Stimulated activated effector memory CD8-positive, alpha-beta T cell treated with anti-CD3 and anti-CD28 coated beads, Interleukin-12 subunit alpha, Interleukin-12 subunit beta, amount 100 ng/mL, for 72 hours (primary cell): ENCODE data around the gene AGPS.
"Not testable (repeated sequence)": the region's sequence is repeated elsewhere in the genome, so short reads cannot be mapped to it uniquely, and the experiment has no call there.

Experiments used
- ATAC-seq: fragments of 150-1000 bp; cut with Tn5 transposase; 2 replicates; pipeline ENCODE4 v1.10.0; 2021
- DNase-seq, 2 donors: peaks; one replicate each; pipeline ENCODE4 v3.0.0; 2021 to 2022; ENCODE audit warnings: low spot score in 2 of 2
- H3K27ac Mint-ChIP-seq: one replicate; pipeline ENCODE4 v1.8.0; 2022; ENCODE audit warnings: mild to moderate bottlenecking, mixed read lengths
- H3K36me3 Mint-ChIP-seq: one replicate; pipeline ENCODE4 v1.8.0; 2022; ENCODE audit warnings: mild to moderate bottlenecking, mixed read lengths
- H3K4me1 Mint-ChIP-seq: one replicate; pipeline ENCODE4 v1.8.0; 2022; ENCODE audit warnings: mixed read lengths
- H3K4me3 Mint-ChIP-seq: one replicate; pipeline ENCODE4 v1.8.0; 2022; ENCODE audit warnings: mild to moderate bottlenecking, mixed read lengths
- H3K9me3 Mint-ChIP-seq: one replicate; pipeline ENCODE4 v1.8.0; 2022; ENCODE audit warnings: mixed read lengths

Gene AGPS

DNA sequence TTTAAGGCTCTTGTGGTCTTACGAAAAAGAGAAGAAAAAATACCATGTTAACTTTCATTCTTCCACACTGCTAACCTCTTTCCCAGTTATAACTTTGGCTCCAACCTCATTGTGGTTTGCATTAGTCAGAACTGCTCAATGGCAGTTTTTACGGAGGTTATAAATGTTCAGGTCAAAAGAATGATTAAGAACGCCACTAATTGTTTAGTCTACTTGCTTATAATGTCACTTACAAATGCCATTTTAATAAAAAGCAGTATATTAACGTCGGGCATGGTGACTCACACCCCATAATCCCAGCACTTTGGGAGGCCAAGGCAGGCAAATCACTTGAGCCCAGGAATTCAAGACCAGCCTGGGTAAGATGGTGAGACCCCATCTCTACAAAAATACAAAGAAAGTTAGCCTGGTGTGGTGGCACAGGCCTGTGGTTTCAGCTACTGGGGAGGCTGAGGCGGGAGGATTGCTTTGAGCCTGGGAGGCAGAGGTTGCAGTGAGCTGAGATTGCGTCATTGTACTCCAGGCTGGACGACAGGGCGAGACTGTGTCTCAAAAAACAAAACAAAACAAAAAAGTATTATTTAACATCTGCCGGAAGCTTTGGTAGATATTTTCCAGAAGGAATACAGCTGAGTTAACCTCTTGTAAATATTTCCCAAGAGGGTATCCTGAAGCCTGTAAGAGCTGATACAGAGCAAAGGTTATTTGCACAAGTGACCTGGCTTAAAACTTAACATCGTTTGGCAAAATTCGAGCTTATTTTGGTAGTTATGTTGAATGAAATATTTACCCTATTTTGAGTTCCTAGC, 5.1 kb downstream of the AGPS start:
- Mint-ChIP-seq H3K9me3 (no peaks in the 10 kb centered on the region), H3K27ac (peak overlapping the region; percentile 46), H3K4me1 (peaks cover 71% of the 10 kb centered on the region), H3K36me3 (peaks cover 11% of the 10 kb centered on the region), H3K4me3 (peak overlapping the region; percentile 25)
- ATAC-seq (peak; percentile 66), DNase-seq (no peak)

DNA sequence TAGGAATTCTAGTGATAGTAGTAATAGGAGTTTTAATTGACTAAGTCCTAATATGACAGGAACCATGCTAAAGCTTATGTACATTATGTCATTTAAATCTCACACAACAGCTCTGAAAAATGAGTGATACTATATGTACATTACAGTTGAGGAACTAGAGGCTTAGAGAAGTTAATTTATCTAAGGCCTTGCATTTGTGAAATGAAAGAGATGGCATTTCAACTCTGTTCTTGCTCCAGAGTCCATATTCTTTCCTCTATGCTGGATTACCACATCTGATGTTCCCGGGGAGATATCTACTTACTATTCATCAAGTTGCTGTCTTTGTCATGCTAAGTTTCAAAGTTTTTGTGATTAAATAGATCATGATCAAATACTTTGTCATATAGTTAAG, 5.7 kb downstream of the AGPS start:
- Mint-ChIP-seq H3K27ac (no peak overlapping the region), H3K36me3 (peaks cover 11% of the 10 kb centered on the region), H3K4me3 (no peak overlapping the region), H3K4me1 (peaks cover 76% of the 10 kb centered on the region), H3K9me3 (no peaks in the 10 kb centered on the region)
- ATAC-seq (no peak), DNase-seq (no peak)

DNA sequence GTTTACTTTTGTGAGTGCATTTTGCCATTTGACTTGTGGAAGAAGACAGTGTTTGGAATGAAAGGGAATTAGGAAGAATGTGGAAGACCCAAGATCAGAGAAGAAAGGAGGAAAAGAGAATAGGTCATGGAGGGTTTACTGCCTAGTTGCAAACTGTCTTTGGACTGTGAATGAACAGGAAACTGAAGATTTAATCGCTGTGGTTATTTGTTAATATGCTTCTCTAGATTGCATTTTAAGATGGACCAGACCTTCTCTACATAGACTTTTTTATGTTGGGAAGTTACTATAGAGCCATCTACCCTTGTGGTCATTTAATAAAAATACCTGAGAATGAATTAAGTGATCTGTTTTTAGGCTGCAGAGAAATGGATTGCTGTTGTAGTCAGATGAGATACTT, 6.2 kb downstream of the AGPS start:
- Mint-ChIP-seq H3K4me1 (peaks cover 72% of the 10 kb centered on the region), H3K27ac (no peak overlapping the region), H3K9me3 (no peaks in the 10 kb centered on the region), H3K36me3 (peaks cover 11% of the 10 kb centered on the region), H3K4me3 (no peak overlapping the region)
- DNase-seq (no peak), ATAC-seq (no peak)

DNA sequence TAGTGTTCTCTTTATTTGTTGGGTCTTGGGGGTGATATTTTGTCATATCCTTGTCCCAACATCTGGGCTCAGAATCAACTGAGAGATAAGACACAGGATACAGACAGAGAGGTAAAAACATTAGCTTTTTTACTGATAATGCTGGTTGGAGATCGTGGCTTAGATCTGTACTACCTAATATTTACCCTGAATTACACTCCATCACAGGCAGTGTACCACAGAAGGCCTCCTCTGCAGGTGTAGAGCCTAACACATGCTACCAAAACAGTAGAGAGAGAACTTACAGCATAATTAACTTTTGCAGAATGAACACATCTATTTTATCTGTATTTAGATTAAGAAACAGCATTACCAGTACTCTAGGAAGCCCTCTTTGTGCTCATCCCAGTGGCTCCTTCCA, 6.8 kb downstream of the AGPS start:
- H3K4me3 Mint-ChIP-seq: no peak overlapping the region

DNA sequence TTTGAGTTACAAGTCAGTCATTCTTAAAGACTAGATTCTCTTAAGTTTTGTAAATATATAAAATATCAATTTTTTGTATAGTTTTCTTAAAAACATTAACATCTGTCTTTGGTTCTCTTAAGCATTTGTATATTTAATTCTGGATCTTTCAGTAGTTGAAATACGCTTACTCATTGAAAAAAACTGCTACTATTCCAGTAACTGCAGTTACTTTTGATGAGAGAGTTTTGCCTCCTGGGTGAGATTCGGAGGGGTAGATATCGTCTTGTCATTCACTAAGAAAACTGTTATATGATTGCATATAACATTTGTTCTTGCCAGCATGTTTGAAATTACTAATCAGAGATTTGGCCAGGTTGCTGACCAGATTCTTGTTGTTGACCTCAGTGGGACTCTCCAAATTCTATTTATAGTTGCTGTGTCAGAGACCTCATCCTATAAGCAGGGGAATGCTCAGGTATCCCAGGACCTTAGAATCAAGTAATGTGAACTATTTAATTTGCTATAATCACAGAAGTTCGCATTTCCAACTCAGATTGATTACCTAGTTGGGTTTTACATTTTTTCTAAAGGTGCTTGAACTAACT, 7.9 kb downstream of the AGPS start:
- Mint-ChIP-seq H3K4me1 (peaks cover 64% of the 10 kb centered on the region), H3K36me3 (peaks cover 11% of the 10 kb centered on the region), H3K4me3 (no peak overlapping the region), H3K27ac (no peak overlapping the region), H3K9me3 (no peaks in the 10 kb centered on the region)
- DNase-seq (no peak), ATAC-seq (peak; percentile 70)

More for the DNA sequence above, 6.8 kb downstream of the AGPS start:
- no peak for ATAC-seq
- DNase-seq: no peak
- Mint-ChIP-seq H3K9me3 (no peaks in the 10 kb centered on the region), H3K36me3 (peaks cover 11% of the 10 kb centered on the region), H3K4me1 (peaks cover 68% of the 10 kb centered on the region), H3K27ac (no peak overlapping the region)

DNA sequence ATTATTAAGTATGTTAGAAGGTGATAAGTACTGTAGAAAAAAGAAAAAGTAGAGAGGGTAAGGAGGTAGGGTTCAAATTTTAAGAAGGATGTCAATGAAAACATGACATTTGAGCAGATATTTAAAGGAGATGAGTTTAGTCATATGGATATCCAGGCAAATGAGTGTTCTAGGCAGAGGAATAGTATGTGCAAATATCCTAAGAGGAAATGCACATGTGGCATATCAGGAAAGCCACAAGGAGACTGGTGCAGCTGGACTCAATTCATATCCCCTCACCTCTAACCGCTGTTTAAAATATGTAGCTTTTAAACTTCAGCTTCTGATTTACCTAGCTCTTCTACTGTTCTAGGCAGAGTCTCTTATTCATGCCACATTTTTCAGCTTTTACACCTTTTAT, 9.5 kb downstream of the AGPS start:
- no peak for ATAC-seq
- H3K4me3 Mint-ChIP-seq: no peak overlapping the region

DNA sequence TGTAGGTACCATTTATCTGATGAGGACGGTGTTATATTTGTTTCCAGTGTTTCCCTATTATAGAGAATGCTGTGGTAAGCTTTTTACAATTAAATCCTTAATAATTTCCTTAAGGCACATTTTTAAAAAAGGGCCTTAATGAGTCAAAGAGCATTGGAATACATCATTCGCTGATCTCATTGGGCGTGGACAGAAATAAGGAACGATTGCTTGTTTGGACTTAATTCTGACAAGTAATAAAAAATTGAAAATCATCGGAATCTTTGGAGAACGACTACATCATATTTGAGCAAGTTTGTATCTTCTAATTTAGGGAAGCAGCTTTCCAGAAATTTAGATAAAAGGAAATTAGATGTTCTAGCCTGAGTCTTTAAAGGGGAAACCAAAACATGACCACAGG, 11.3 kb downstream of the AGPS start:
- Mint-ChIP-seq H3K9me3 (peaks cover 6% of the 10 kb centered on the region), H3K36me3 (no peaks in the 10 kb centered on the region), H3K4me3 (no peak overlapping the region), H3K4me1 (peaks cover 59% of the 10 kb centered on the region), H3K27ac (no peak overlapping the region)
- ATAC-seq (no peak), DNase-seq (no peak)

More for the DNA sequence above, 9.5 kb downstream of the AGPS start:
- no peak for DNase-seq
- peaks cover 70% of the 10 kb centered on the region for H3K4me1 Mint-ChIP-seq
- H3K36me3 Mint-ChIP-seq: peaks cover 6% of the 10 kb centered on the region
- H3K9me3 Mint-ChIP-seq: peaks cover 6% of the 10 kb centered on the region
- H3K27ac Mint-ChIP-seq: no peak overlapping the region

DNA sequence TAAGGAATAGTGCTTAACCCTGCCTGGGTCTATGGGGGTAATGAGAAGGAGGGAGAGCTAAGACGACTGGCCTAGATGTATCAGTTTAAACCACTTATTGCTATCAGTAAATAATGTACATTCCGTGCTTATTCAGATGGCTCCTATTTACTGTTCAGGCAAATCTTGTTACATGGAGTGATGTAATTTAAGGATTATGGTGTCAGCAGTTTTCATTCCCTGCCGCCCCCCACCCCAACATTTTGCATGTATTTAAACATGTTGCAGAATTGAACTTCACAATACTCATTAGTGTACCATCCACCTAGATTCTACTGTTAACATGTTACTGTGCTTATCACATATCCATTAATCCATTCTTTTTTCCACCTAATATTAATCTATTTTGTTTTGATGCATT, 11.7 kb downstream of the AGPS start:
- Mint-ChIP-seq H3K27ac (no peak overlapping the region), H3K9me3 (peaks cover 6% of the 10 kb centered on the region), H3K4me1 (peaks cover 56% of the 10 kb centered on the region), H3K36me3 (no peaks in the 10 kb centered on the region), H3K4me3 (no peak overlapping the region)
- DNase-seq (no peak), ATAC-seq (no peak)

DNA sequence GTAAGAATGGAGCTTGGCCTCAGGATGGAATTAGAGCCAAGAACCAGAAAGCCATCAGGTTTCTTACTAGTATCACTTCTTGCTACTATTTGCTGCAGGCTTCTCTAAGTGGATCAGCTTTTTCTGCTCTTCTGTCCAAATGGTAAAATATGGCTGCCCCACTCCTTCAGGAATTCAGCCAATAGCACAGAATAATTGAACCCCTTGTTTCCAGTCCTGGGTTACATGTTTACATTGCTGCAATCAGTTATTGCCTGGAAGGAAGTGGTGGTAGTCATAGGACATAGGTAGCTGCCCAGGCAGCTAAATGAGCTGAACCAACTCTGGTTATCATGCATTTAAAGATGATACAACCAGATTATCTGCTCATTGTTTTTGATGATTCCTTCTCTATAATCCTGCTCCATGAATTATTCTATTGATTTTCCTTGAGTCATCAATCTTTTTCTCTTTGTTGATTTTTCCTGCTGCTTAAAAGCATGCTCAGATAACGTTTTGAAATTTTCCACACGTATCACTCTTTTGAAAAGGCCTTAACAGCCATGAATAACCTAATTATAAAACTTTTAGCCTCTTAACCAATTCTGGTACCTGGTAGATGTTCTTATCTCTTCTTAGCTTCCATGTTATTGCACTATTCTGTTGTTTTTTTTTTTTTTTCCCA, 12.6 kb downstream of the AGPS start:
- ATAC-seq: no peak
- Mint-ChIP-seq H3K36me3 (no peaks in the 10 kb centered on the region), H3K27ac (no peak overlapping the region), H3K4me3 (no peak overlapping the region), H3K4me1 (peaks cover 49% of the 10 kb centered on the region), H3K9me3 (peaks cover 6% of the 10 kb centered on the region)
- no peak for DNase-seq

DNA sequence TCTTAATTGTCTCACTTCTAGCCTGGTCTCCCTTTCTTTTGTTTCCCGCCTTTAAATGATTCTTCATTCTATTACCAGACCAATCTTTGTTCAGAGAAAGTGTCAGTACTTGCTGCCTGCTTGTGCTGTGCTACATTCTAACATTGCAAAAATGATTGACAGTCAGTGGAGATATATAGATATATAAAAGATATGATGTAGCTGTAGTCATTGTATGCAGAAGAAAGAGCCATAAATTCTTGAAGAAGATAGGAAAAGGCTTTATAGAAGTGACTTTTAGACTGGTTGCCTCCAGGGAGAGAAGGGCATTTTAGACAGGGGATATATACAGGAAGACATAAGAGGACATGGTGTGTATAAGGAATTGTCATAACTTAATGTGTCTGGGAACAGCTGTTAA, 13.6 kb downstream of the AGPS start:
- Mint-ChIP-seq H3K4me1 (peaks cover 44% of the 10 kb centered on the region), H3K27ac (no peak overlapping the region), H3K4me3 (no peak overlapping the region), H3K36me3 (no peaks in the 10 kb centered on the region), H3K9me3 (peaks cover 6% of the 10 kb centered on the region)
- no peak for ATAC-seq
- DNase-seq: no peak

DNA sequence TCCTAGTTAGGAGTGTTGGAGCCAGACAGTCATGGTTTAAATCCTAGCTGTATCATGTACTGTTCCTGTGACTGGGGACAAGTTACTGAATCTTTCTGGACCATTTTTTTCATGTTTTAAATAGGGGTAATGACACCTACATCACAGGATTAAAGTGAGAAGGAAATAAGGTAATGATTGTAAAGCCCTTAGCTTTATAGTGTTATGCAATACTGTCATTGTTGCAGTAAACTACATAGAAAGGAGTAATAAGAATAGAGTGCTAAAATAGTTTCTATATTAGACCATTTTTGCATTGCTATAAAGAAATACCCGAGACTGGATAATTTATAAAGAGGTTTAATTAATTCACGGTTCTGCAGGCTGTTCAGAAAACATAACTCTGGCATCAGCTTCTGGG, 14.5 kb downstream of the AGPS start:
- Mint-ChIP-seq H3K36me3 (no peaks in the 10 kb centered on the region), H3K27ac (no peak overlapping the region), H3K9me3 (peaks cover 6% of the 10 kb centered on the region), H3K4me3 (no peak overlapping the region), H3K4me1 (peaks cover 44% of the 10 kb centered on the region)
- no peak for ATAC-seq
- no peak for DNase-seq

DNA sequence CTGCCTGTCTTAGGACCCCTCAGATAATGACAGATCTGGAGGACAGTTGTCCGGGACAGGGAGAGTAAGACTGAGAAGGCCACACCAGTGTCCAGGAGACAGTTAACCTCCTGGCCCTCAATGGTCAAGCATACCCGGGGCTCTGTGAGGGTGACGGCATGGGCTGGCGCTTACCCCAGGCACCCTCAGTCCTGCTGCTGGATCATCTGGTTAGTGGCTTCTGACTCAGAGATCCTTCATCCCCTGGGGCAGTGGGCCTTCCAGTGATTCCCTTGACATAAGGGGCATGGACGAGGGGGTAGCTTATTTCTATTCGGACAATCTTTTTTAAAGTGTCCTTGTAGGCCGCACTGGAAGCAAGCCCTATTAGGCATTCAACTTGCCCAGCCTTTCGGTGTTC, 18.1 kb downstream of the AGPS start:
- not testable (repeated sequence) for ATAC-seq, H3K27ac Mint-ChIP-seq, H3K36me3 Mint-ChIP-seq, DNase-seq, H3K4me3 Mint-ChIP-seq, H3K9me3 Mint-ChIP-seq
- peaks cover 47% of the 10 kb centered on the region for H3K4me1 Mint-ChIP-seq

DNA sequence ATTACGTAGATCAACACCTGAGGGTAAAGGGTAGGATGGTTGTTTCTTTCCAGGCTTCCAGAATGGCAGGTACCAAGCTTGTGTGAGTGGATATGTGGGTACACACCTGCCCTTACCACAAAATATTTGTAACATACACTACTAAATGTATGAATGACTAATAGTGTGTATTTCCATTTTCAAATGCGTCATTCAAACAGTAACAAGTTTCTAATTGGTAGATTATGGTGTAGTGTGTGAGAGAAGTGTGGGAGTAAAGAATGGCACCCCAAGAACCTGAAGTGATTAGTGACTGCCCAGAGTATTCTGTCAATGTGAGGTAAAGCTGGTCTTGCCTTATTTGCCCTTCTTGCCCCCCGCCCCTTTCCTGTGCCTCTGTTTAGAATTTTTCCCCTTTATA, 21.1 kb downstream of the AGPS start:
- Mint-ChIP-seq H3K9me3 (no peaks in the 10 kb centered on the region), H3K4me1 (peaks cover 27% of the 10 kb centered on the region), H3K36me3 (no peaks in the 10 kb centered on the region), H3K27ac (no peak overlapping the region), H3K4me3 (no peak overlapping the region)
- DNase-seq (no peak), ATAC-seq (peak; percentile 89)

DNA sequence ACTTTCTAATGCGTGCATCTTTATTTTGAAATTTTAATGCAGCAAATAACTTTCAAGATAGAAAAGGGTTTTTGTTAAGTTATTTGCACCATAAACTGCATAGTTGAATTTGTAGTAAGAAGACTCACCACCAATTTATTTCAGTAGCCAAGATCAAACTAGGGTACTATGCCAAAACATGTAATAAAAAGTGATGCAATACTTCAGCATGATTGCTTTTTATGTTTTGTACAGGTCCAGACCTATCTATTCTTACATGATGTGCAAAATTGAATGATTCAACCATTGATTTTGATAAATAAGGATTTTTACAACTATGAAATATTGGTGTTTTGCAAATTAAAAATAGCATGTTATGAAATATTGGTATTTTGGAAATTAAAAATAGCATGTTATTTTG, 26.7 kb downstream of the AGPS start:
- Mint-ChIP-seq H3K4me1 (peaks cover 20% of the 10 kb centered on the region), H3K27ac (no peak overlapping the region), H3K9me3 (no peaks in the 10 kb centered on the region), H3K36me3 (peaks cover 14% of the 10 kb centered on the region), H3K4me3 (no peak overlapping the region)
- DNase-seq: no peak
- ATAC-seq: no peak

DNA sequence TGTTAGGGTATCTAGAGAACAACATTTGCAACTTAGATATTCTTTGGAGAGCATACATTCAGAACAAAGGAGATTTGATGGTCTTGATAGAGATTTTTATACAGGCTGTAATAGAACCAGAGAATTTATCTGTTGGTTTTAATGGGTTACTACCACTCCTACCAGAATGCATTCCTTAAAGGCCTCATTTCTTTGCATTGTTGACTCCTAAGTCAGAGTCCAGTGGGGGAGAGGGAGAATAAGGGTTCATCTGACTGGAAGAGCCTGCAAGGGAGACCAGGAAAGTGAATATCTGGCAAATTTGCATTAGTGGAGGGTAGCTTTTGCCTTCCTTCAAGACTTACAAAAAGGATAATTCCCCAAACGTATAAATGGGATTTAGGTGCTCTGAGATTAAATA, 29.7 kb downstream of the AGPS start:
- DNase-seq: no peak
- Mint-ChIP-seq H3K9me3 (peaks cover 6% of the 10 kb centered on the region), H3K4me3 (no peak overlapping the region), H3K4me1 (peaks cover 36% of the 10 kb centered on the region), H3K27ac (no peak overlapping the region), H3K36me3 (peaks cover 14% of the 10 kb centered on the region)
- ATAC-seq: no peak

DNA sequence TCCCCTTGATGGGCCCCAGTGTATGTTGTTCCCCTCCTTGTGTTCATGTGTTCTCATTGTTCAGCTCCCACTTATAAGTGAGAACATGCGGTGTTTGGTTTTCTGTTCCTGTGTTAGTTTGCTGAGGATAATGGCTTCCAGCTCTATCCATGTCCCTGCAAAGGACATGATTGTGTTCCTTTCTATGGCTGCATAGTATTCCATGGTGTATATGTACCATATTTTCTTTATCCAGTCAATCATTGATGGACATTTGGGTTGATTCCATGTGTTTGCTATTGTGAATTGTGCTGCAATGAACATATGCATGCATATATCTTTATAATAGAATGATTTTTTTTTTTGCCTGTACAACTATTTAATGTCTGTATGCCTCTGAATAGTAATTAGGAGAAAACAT, 31.5 kb downstream of the AGPS start:
- peaks cover 14% of the 10 kb centered on the region for H3K36me3 Mint-ChIP-seq
- peaks cover 20% of the 10 kb centered on the region for H3K9me3 Mint-ChIP-seq
- not testable (repeated sequence) for H3K27ac Mint-ChIP-seq, DNase-seq, H3K4me3 Mint-ChIP-seq, ATAC-seq
- peaks cover 43% of the 10 kb centered on the region for H3K4me1 Mint-ChIP-seq
